Liver (tissue), 9 donors: ENCODE data around the gene ACVR1. TPM values are rescaled to one million over a fixed set of nuclear protein-coding genes. Genes with fewer than 3 reads are reported as not detected.

Source experiments
- DNase-seq: peaks from one replicate; pipeline ENCODE4 v3.0.0-alpha.2; 2017; ENCODE audit warnings: low spot score
- H3K27ac ChIP-seq, 2 donors: one replicate each; pipeline ENCODE4 v1.7.0; 2013; ENCODE audit warnings: inconsistent platforms in 2 of 2, low read length in 2 of 2, control low read depth in 1 of 2, low read depth in 1 of 2, mild to moderate bottlenecking in 1 of 2
- H3K27me3 ChIP-seq, 4 donors: one replicate each; pipeline versions ENCODE4 v1.6.1 to v1.7.0; 2013; ENCODE audit warnings: low read length in 3 of 4, inconsistent platforms in 1 of 4, mild to moderate bottlenecking in 1 of 4, moderate library complexity in 1 of 4; ENCODE audit not compliant: control insufficient read depth in 4 of 4, insufficient read depth in 4 of 4
- H3K36me3 ChIP-seq, 4 donors: one replicate each; pipeline versions ENCODE4 v1.6.1 to v1.7.0; 2013; ENCODE audit warnings: low read length in 3 of 4, mild to moderate bottlenecking in 3 of 4, low read depth in 1 of 4, moderate library complexity in 1 of 4; ENCODE audit not compliant: control insufficient read depth in 4 of 4, insufficient read depth in 3 of 4
- H3K4me1 ChIP-seq, 4 donors: one replicate each; pipeline versions ENCODE4 v1.6.1 to v1.7.0; 2013; ENCODE audit warnings: low read length in 3 of 4, mild to moderate bottlenecking in 3 of 4, moderate library complexity in 1 of 4; ENCODE audit not compliant: control insufficient read depth in 4 of 4, insufficient read depth in 4 of 4
- H3K4me3 ChIP-seq, 3 donors: one replicate each; pipeline versions ENCODE4 v1.6.1 to v1.7.0; 2013; ENCODE audit warnings: low read length in 3 of 3, control low read depth in 1 of 3, low read depth in 1 of 3, mild to moderate bottlenecking in 1 of 3
- H3K9ac ChIP-seq, 2 donors: one replicate each; pipeline ENCODE4 v1.7.0; 2013; ENCODE audit warnings: low read length in 2 of 2, mild to moderate bottlenecking in 2 of 2, moderate library complexity in 2 of 2, control low read depth in 1 of 2, low read depth in 1 of 2
- H3K9me3 ChIP-seq, 4 donors: one replicate each; pipeline versions ENCODE4 v1.6.1 to v1.7.0; 2013; ENCODE audit warnings: low read length in 3 of 4; ENCODE audit not compliant: control insufficient read depth in 4 of 4
- FOXA1 ChIP-seq: IDR thresholded peaks from 2 replicates; pipeline ENCODE4 v1.6.1; 2016; ENCODE audit warnings: antibody characterized with exemption
- HNF4G ChIP-seq: IDR thresholded peaks from 2 replicates; pipeline ENCODE4 v1.6.1; 2016; ENCODE audit warnings: antibody characterized with exemption
- MAX ChIP-seq: IDR thresholded peaks from 2 replicates; pipeline ENCODE4 v1.6.1; 2016; ENCODE audit warnings: antibody characterized with exemption
- NR2F2 ChIP-seq: IDR thresholded peaks from 2 replicates; pipeline ENCODE4 v1.6.1; 2016; ENCODE audit warnings: antibody characterized with exemption
- RAD21 ChIP-seq, 2 donors: IDR thresholded peaks; 2 replicates each; pipeline ENCODE4 v1.6.1; 2016; ENCODE audit warnings: antibody characterized with exemption in 2 of 2, mild to moderate bottlenecking in 2 of 2
- REST ChIP-seq: IDR thresholded peaks from 2 replicates; pipeline ENCODE4 v1.6.1; 2016; ENCODE audit warnings: antibody characterized with exemption, mild to moderate bottlenecking
- RXRA ChIP-seq, 2 donors: IDR thresholded peaks; 2 replicates each; pipeline ENCODE4 v1.6.1; 2017 to 2018; ENCODE audit warnings: antibody characterized with exemption in 2 of 2, mild to moderate bottlenecking in 1 of 2
- SP1 ChIP-seq: IDR thresholded peaks from 2 replicates; pipeline ENCODE4 v1.6.1; 2018; ENCODE audit warnings: antibody characterized with exemption, mild to moderate bottlenecking
- YY1 ChIP-seq: IDR thresholded peaks from 2 replicates; pipeline ENCODE4 v1.6.1; 2016; ENCODE audit warnings: antibody characterized with exemption, mild to moderate bottlenecking
- WGBS: extraction: QIAGEN DNeasy Blood & Tissue Kit; methylation state at CpG from one replicate; pipeline ENCODE4 v1.1.7; 2013; 5-methylcytosine and 5-hydroxymethylcytosine counted together
- polyA plus RNA-seq, 2 donors: library from polyadenylated mRNA; stranded (reverse) in 1 of 2; unstranded in 1 of 2; fragments of 200-250 nt in 1 of 2; fragments of >200 nt in 1 of 2; fragmentation: Nextera tagmentation in 1 of 2; extraction: Ambion mirVana in 1 of 2; gene quantifications; one replicate each; pipeline versions ENCODE4 v1.2.1 to v1.2.3, GENCODE V29; 2013 to 2015
- total RNA-seq, 2 donors: library from RNA; depleted of rRNA; stranded (reverse); fragments of >200 nt; gene quantifications; one replicate each; pipeline ENCODE4 v1.2.3, GENCODE V29; 2014
- donor health status: healthy.
- donor health status: healthy.
- donor health status: healthy.
- donor health status: healthy.
- donor health status: healthy.

Gene ACVR1
- total and polyA plus RNA-seq, 4 donors: 6.2 to 20.4 (median 8.5) TPM

DNA sequence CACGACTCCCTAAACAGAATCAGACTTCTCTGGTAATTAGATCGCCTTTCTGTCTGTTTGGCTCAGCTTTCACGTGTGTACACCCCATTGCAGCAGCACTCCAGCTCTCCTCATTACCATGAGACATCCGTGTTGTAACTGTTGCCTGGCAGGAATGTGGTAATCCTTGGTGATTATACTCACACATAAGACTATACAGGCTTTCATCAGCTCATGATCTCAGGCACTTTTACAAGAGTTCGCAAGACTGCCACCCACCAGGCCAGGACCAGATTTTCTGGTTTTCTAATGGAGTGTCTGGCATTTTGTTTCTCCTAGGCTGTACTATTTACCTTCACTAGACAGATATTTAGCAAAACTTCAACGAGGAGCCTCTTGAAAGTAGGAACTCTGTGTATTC is 50.2 kb downstream of the ACVR1 start:
- TF ChIP-seq NR2F2 (no peak), MAX (no peak), REST (no peak), HNF4G (no peak), RXRA (IDR thresholded peaks at IDR 0.05) (no peak), SP1 (no peak)
- Histone ChIP-seq H3K27me3 (no peaks in the 10 kb centered on the region), H3K4me1 (peaks cover 9 to 26% (median 17%) of the 10 kb centered on the region in 4 donors), H3K9ac (no peak overlapping the region), H3K36me3 (peaks cover 0 to 2% (median 0%) of the 10 kb centered on the region in 4 donors), H3K9me3 (no peaks in the 10 kb centered on the region), H3K27ac (peak overlapping the region in 1 of 2 donors; percentile 36), H3K4me3 (no peak overlapping the region)
- WGBS: 88% methylated on average over 6 of the region's 6 CpGs
- DNase-seq: no peak

- WGBS: 37% methylated on average over 2 of the region's 2 CpGs
- no peaks in the 10 kb centered on the region for H3K9me3 ChIP-seq
- no peak for DNase-seq
Measured at GRCh38 chr2:157822993-157823392, 53.1 kb downstream of the ACVR1 start.

More at GRCh38 chr2:157822993-157823392, 53.1 kb downstream of the ACVR1 start:
- Histone ChIP-seq H3K4me1 (peaks cover 8 to 32% (median 21%) of the 10 kb centered on the region in 4 donors), H3K36me3 (peaks cover 0 to 6% (median 3%) of the 10 kb centered on the region in 4 donors), H3K27ac (peak overlapping the region; percentile 37 to 87), H3K9ac (peak overlapping the region in 1 of 2 donors; percentile 24), H3K4me3 (peak overlapping the region in 2 of 3 donors; percentile 1 to 2), H3K27me3 (no peaks in the 10 kb centered on the region)
- TF ChIP-seq HNF4G (no peak), YY1 (no peak), FOXA1 (no peak), NR2F2 (no peak), RAD21 (IDR thresholded peaks at IDR 0.05) (no peak), REST (no peak)
